PC-3 (cell line): ENCODE data around the gene SYK. TPM values are rescaled to one million over a fixed set of nuclear protein-coding genes. Genes with fewer than 3 reads are reported as not detected.

Experiments
- ATAC-seq: fragments of 200-7000 bp; cut with Tn5 transposase; 2 replicates; pipeline ENCODE4 v1.9.1; 2020; ENCODE audit warnings: mild to moderate bottlenecking, moderate library complexity
- BruUV-seq: library from RNA; stranded (reverse); fragments of 400-500 nt; replicated peaks from 2 replicates; lab custom pipeline; 2021; lab: Mats Ljungman, UMichigan
- CTCF ChIA-PET: fragments of 300-600 bp; sonication (Branson Sonifier 250); formaldehyde crosslinking; loops from one replicate; lab custom pipeline; 2022; ENCODE audit warnings: antibody characterized with exemption; lab: Charles Lee
- POLR2A ChIA-PET: fragments of 300-600 bp; sonication (Branson Sonifier 250); formaldehyde crosslinking; loops from one replicate; lab custom pipeline; 2022; ENCODE audit warnings: antibody characterized with exemption; ENCODE audit not compliant: unreplicated experiment; lab: Charles Lee
- DNase-seq: peaks from one replicate; pipeline ENCODE4 v3.0.0-alpha.2; 2015
- H2AFZ ChIP-seq: fragments of 300-600 bp; sonication (generic); 2 replicates; pipeline ENCODE4 v1.6.0; 2016; ENCODE audit warnings: antibody characterized with exemption, low read length
- H3F3A ChIP-seq: fragments of 300-600 bp; sonication (generic); one replicate; pipeline ENCODE4 v1.6.0; 2017; ENCODE audit warnings: antibody characterized with exemption, low read length, control low read depth, mild to moderate bottlenecking; ENCODE audit not compliant: unreplicated experiment
- H3K27ac ChIP-seq: fragments of 300-600 bp; sonication (generic); 2 replicates; pipeline ENCODE4 v1.5.1; 2016; ENCODE audit warnings: mild to moderate bottlenecking, low read length
- H3K27me3 ChIP-seq: fragments of 300-600 bp; sonication (generic); 2 replicates; pipeline ENCODE4 v1.6.1; 2016; ENCODE audit warnings: low read length, mixed read lengths
- H3K36me3 ChIP-seq: fragments of 300-600 bp; sonication (generic); 2 replicates; pipeline ENCODE4 v1.6.1; 2016; ENCODE audit warnings: low read depth, mixed run types, low read length, mixed read lengths
- H3K4me1 ChIP-seq: fragments of 300-600 bp; sonication (generic); 2 replicates; pipeline ENCODE4 v1.5.1; 2016; ENCODE audit warnings: low read length; ENCODE audit not compliant: insufficient read depth
- H3K4me2 ChIP-seq: fragments of 300-600 bp; sonication (generic); 2 replicates; pipeline ENCODE4 v1.6.0; 2016; ENCODE audit warnings: low read length
- H3K4me3 ChIP-seq: fragments of 300-600 bp; sonication (generic); 2 replicates; pipeline ENCODE4 v1.5.1; 2016; ENCODE audit warnings: mild to moderate bottlenecking, low read length, mixed read lengths
- H3K79me2 ChIP-seq: fragments of 300-600 bp; sonication (generic); 2 replicates; pipeline ENCODE4 v1.6.1; 2017; ENCODE audit warnings: low read length, mixed read lengths
- H3K9ac ChIP-seq: fragments of 300-600 bp; sonication (generic); 2 replicates; pipeline ENCODE4 v1.6.0; 2016; ENCODE audit warnings: mild to moderate bottlenecking, low read length
- H3K9me2 ChIP-seq: fragments of 300-600 bp; sonication (generic); replicated peaks from 2 replicates; pipeline ENCODE4 v1.6.1; 2016; ENCODE audit warnings: mixed run types, low read length, mixed read lengths
- H3K9me3 ChIP-seq: fragments of 300-600 bp; sonication (generic); 2 replicates; pipeline ENCODE4 v1.6.1; 2016; ENCODE audit warnings: low read length, mixed read lengths
- H4K20me1 ChIP-seq: fragments of 300-600 bp; sonication (generic); 2 replicates; pipeline ENCODE4 v1.6.1; 2016; ENCODE audit warnings: low read length, mixed read lengths
- EZH2 ChIP-seq: fragments of 300-600 bp; sonication (generic); IDR thresholded peaks from one replicate; pipeline ENCODE4 v1.6.1; 2017; ENCODE audit warnings: antibody characterized with exemption, mild to moderate bottlenecking, low read length; ENCODE audit not compliant: unreplicated experiment
- EZH2phosphoT487 ChIP-seq: fragments of 300-600 bp; sonication (generic); IDR thresholded peaks from 2 replicates; pipeline ENCODE4 v1.6.1; 2018; ENCODE audit warnings: mild to moderate bottlenecking, antibody characterized with exemption, low read length, borderline replicate concordance
- intact Hi-C: fragments of 100-400 bp; cut with micrococcal nuclease; formaldehyde crosslinking; loops from 2 replicates; pipeline ENCODE4 v1.9.0; 2023
- total RNA-seq: library from RNA; depleted of rRNA; stranded (reverse); fragments of >200 nt; gene quantifications from 2 replicates; pipeline ENCODE4 v1.2.3, GENCODE V29; 2014
- TF ChIP-seq, protein P1 (sequence below): fragments of 300-600 bp; sonication (generic); conservative IDR thresholded peaks from 2 replicates; pipeline ENCODE4 v1.5.1; 2017; ENCODE audit warnings: antibody characterized with exemption, low read depth, mild to moderate bottlenecking, low read length

SYK gene
- total RNA-seq, 1 experiment from 2014 or later, result 12.9 TPM

DNA sequence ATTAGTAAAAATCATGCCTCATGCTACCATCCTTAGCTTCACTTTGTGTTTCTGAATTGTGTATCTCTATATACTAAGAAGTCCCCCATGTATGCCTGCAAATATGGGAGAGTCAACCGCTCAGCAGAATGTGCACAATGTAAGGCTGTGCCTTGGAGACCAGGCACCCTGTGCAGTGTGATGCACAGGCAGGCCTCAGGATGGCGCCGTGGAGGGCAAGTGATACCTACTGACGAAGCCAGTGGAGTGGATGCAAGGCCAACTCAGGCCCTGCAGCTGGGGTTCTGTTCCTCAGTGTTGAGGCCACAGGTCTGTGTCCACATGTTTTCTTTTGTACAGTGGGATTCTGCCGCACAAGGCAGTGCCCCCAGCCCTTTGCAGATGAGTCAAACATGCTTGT lies 28.4 kb downstream of the SYK start:
- Histone ChIP-seq H3K4me1 (no peaks in the 10 kb centered on the region), H3K27me3 (no peaks in the 10 kb centered on the region), H3K9me3 (no peaks in the 10 kb centered on the region), H3K9me2 (no peaks in the 10 kb centered on the region), H3K4me3 (no peak overlapping the region), H3K4me2 (no peak overlapping the region), H3K79me2 (no peaks in the 10 kb centered on the region), H3K27ac (no peak overlapping the region), H3F3A (no peaks in the 10 kb centered on the region), H4K20me1 (no peaks in the 10 kb centered on the region), H3K9ac (no peak overlapping the region), H3K36me3 (no peaks in the 10 kb centered on the region), H2AFZ (no peak overlapping the region)
- intact Hi-C loops, result no loop called here
- POLR2A ChIA-PET, result no interaction called here
- BruUV-seq, result no TSS peak
- CTCF ChIA-PET, result no interaction called here
- ATAC-seq (no peak), DNase-seq (no peak)
- no peak for TF ChIP-seq EZH2phosphoT487
- TF ChIP-seq EZH2, result no peak
- TF ChIP-seq, protein P1, sequence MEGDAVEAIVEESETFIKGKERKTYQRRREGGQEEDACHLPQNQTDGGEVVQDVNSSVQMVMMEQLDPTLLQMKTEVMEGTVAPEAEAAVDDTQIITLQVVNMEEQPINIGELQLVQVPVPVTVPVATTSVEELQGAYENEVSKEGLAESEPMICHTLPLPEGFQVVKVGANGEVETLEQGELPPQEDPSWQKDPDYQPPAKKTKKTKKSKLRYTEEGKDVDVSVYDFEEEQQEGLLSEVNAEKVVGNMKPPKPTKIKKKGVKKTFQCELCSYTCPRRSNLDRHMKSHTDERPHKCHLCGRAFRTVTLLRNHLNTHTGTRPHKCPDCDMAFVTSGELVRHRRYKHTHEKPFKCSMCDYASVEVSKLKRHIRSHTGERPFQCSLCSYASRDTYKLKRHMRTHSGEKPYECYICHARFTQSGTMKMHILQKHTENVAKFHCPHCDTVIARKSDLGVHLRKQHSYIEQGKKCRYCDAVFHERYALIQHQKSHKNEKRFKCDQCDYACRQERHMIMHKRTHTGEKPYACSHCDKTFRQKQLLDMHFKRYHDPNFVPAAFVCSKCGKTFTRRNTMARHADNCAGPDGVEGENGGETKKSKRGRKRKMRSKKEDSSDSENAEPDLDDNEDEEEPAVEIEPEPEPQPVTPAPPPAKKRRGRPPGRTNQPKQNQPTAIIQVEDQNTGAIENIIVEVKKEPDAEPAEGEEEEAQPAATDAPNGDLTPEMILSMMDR, result no peak

DNA sequence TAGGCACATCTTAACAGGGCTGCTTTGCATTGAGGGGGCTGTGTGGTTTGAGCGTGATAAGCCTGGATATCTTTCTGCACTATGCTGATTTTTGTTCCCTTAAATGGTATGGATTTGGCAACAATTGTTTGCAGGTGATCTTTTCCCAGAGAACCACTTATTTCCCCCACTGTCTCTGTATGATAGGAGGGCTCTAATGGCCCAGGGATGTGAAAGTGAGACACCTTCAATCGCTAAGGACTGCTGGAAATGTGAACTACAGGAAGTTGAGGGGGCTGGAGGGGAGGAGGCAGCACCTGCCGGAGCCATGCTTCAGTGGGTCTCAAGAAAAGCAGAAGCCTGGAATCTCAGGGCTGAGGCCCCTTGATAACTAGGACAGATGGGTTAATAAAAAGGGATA lies 29.4 kb downstream of the SYK start:
- no peaks in the 10 kb centered on the region for H3K9me3 ChIP-seq
- no peak overlapping the region for H3K4me3 ChIP-seq
- CTCF ChIA-PET, result no interaction called here
- no peak overlapping the region for H3K27ac ChIP-seq
- H3F3A ChIP-seq, result no peaks in the 10 kb centered on the region
- no peaks in the 10 kb centered on the region for H3K27me3 ChIP-seq
- H3K4me1 ChIP-seq, result no peaks in the 10 kb centered on the region
- intact Hi-C loops, result no loop called here
- BruUV-seq, result no TSS peak
- ATAC-seq, result no peak
- no peak overlapping the region for H2AFZ ChIP-seq
- DNase-seq, result no peak
- POLR2A ChIA-PET, result no interaction called here
- no peak overlapping the region for H3K9ac ChIP-seq
- no peaks in the 10 kb centered on the region for H3K36me3 ChIP-seq
- no peaks in the 10 kb centered on the region for H3K79me2 ChIP-seq
- no peaks in the 10 kb centered on the region for H3K9me2 ChIP-seq
- H3K4me2 ChIP-seq, result no peak overlapping the region
- H4K20me1 ChIP-seq, result no peaks in the 10 kb centered on the region
- TF ChIP-seq EZH2phosphoT487 (no peak), EZH2 (no peak)
- TF ChIP-seq, protein P1, result no peak

DNA sequence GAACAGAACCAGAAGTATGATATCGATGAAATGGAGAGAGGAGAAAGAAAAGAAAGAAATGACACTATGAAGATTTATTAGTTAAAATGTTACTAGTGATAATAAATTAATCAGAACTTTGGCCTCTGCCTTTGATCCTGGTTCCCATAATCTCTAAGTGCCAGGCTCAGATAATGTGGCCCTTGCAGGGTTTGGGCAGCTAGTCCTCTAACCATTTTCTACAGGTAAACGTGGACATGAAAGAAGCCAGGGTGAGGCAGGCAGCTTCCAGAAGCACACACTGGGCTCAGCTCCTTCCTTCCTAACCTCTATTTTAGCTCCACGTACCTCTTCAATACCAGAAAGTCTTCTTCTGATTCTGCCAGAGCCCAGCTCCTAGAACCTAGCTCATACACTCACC lies 30.6 kb downstream of the SYK start:
- Histone ChIP-seq H3K4me1 (no peaks in the 10 kb centered on the region; the same call in 1 of the 2 replicates), H3K9me3 (no peaks in the 10 kb centered on the region), H3K27ac (no peak overlapping the region), H3K79me2 (no peaks in the 10 kb centered on the region), H4K20me1 (no peaks in the 10 kb centered on the region), H2AFZ (no peak overlapping the region), H3K27me3 (no peaks in the 10 kb centered on the region), H3K4me2 (no peak overlapping the region), H3K4me3 (no peak overlapping the region), H3F3A (no peaks in the 10 kb centered on the region), H3K36me3 (no peaks in the 10 kb centered on the region), H3K9me2 (no peaks in the 10 kb centered on the region), H3K9ac (no peak overlapping the region)
- ChIA-PET POLR2A (no interaction called here), CTCF (no interaction called here)
- DNase-seq, result no peak
- no peak for ATAC-seq
- intact Hi-C loops, result no loop called here
- TF ChIP-seq, protein P1, result no peak
- TF ChIP-seq EZH2 (no peak), EZH2phosphoT487 (no peak)
- BruUV-seq, result no TSS peak
